NCI-H2227 (cell line): Measurements from ENCODE around the gene MAZ.

Source experiments
- DNase-seq: peaks from one replicate; lab custom pipeline; 2025; ENCODE audit not compliant: unreplicated experiment; lab: John Stamatoyannopoulos, UW

Gene MAZ

GRCh38 chr16:29852654-29853053 lies 46.3 kb downstream of the MAZ start:
- DNase-seq: no peak

DNA sequence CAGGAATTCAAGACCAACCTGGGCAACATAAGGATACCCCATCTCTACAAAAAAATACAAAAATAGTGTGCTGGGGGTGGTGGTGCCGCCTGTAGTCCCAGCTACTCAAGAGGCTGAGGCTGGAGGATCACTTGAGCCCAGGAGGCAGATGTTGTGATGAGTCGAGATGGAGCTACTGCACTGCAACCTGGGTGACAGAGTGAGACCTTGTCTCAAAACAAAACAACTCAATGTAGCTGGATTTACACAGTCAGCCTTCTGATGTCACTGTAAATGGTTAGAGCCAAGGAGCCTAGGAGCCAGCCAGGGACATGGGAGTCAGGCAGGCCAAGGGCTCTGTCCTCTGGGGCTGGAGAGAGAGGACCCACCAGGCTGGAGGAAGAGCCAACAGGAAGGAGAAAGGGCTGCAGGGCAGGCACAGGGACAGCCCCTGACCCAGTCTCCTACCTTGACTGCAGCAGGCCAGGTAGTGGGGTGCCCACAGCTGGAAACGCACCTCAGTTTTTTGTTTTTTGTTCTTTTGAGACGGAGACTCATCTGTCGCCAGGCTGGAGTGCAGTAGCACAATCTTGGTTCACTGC lies 48.3 kb downstream of the MAZ start:
- no peak for DNase-seq

- DNase-seq: no peak
Measured at GRCh38 chr16:29857133-29857760, 50.9 kb downstream of the MAZ start.

DNA sequence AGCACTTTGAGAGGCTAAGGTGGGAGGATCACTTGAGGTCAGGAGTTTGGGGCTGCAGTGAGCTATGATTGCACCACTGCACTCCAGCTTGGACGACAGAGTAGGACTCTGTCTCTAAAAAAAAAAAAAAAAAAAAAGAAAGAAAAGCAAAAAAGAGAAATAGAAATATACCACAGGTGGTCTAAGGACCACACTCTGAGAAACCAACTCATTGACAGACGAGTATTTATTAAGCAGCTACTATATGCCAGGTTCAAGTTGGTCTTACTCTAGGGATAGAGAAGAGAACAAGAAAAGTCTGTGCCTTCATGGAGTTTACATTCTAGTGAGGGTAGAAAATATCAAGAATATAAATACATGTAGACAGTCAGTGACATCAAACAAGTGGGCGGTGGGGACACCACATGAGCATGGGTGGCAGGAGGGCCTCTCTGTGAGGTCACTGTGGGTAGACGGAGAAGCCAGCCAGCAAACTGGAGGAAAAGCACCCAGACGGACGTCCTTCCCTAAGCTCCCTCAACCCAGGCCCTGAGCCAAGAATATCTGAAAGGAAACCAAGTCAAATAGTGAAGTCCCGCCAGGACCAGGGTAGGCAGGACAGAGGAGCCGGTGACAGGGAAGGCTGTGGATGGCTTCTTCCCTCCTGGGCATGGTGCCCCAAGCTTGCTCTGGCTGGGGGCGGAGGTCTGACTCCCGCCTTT lies 52.0 kb downstream of the MAZ start:
- no peak for DNase-seq

DNA sequence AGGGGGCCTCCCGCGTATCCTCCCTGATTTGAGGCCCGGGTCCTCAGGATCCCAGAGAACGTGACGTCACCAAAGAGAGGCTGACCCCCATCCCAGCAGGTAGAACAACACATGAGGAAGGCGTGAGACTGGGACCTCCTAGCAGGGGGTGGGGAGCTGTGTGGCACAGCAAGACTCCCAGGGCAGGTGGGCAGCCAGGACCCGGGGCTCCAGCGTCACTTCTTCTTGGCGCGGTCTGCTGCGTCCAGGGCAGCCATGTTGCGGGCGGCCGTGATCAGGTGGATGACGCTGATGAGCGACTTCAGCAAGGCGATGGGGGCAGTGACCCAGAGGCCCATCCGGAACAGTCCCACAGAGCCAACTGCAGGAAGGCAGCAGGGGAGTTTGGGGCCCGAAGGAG lies 52.6 kb downstream of the MAZ start:
- no peak for DNase-seq

DNA sequence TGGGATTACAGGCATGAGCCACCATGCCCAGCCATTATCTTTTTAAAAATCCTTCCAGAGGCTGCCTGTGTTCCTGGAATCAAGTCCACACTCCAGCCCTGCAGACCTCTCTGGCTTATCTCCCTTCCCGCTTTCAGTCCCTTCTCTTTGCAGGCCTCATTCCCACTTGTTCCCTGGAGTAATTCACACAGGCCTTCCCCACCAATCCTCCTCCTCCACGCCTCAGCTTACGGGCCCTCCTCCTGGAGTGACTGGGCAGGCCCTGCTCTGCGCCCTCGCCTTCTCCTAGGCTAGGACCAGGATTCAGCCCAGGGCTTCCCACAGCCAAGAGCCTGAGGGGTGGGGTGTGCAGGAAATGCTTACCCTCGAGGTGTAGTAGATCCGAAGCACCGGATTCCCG lies 53.9 kb downstream of the MAZ start:
- DNase-seq: no peak
